Stomach smooth muscle (tissue), 2 donors: ENCODE measurements around the gene BEGAIN.

Experiments
- H3K27ac ChIP-seq: one replicate; pipeline ENCODE4 v1.7.0; 2013; ENCODE audit warnings: mild to moderate bottlenecking, low read length, inconsistent platforms
- H3K27me3 ChIP-seq, 2 donors: one replicate each; pipeline ENCODE4 v1.7.0; 2013; ENCODE audit warnings: low read length in 2 of 2; ENCODE audit not compliant: insufficient read depth in 2 of 2, control insufficient read depth in 1 of 2
- H3K36me3 ChIP-seq, 2 donors: one replicate each; pipeline ENCODE4 v1.7.0; 2013; ENCODE audit warnings: low read length in 2 of 2; ENCODE audit not compliant: control insufficient read depth in 2 of 2, insufficient read depth in 2 of 2
- H3K4me1 ChIP-seq: one replicate; pipeline ENCODE4 v1.7.0; 2013; ENCODE audit warnings: low read length; ENCODE audit not compliant: control insufficient read depth, insufficient read depth
- H3K4me3 ChIP-seq, 2 donors: one replicate each; pipeline ENCODE4 v1.7.0; 2013; ENCODE audit warnings: low read length in 2 of 2
- H3K9ac ChIP-seq, 2 donors: one replicate each; pipeline ENCODE4 v1.7.0; 2013; ENCODE audit warnings: low read length in 2 of 2, mild to moderate bottlenecking in 1 of 2
- H3K9me3 ChIP-seq, 2 donors: one replicate each; pipeline ENCODE4 v1.7.0; 2013; ENCODE audit warnings: low read length in 2 of 2; ENCODE audit not compliant: control insufficient read depth in 2 of 2
- donor health status: healthy.
- donor health status: Pancreatic carcinoma.

Gene BEGAIN

DNA sequence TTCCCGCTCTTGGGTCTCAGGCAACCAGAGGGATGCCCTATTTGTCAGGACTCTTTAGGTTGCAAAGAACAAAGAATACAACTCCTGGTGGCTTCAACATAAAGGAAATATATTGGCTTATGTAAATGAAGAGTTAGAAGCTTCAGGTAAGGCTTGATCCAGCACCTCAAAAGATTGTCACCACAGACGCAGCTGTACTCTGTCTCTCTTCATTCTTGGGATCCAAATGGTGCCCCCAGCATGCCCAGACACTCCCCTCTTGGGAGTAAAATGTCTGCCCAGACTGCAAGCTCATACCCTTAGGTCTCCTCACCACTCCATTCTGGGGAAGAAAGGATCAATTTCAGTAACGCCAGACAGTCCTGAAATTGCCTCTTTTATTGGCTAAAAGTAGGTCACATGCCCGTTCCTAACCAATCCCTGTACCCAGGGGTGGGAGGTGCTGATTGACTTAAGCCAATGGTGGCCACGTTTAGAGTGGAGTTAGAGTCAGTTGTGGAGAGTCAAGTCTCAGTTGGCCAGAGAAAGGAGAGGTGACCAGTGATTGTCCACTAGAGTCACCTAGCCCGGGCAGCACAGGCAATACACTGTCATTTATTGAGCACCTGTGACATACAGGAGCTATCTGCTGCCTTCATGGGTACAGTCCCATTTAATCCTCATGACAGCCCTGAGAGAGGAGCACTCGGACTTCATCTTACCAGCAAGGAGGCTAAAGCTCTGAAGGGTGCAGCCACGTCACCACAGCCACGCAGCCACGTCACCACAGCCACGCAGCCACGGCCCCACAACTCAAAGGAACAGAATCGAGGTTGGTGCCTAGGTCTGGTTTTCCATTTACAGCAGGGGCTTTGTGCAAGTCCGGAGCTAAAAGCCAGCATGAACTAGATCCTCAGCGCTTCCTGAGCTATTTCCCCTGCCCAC is 19.7 kb upstream of the BEGAIN start:
- Histone ChIP-seq H3K9me3 (peaks cover 5% of the 10 kb centered on the region in 2 donors), H3K36me3 (no peaks in the 10 kb centered on the region), H3K4me1 (no peaks in the 10 kb centered on the region), H3K9ac (no peak overlapping the region), H3K27ac (no peak overlapping the region), H3K27me3 (peaks cover 3 to 10% of the 10 kb centered on the region in 2 donors), H3K4me3 (no peak overlapping the region)

DNA sequence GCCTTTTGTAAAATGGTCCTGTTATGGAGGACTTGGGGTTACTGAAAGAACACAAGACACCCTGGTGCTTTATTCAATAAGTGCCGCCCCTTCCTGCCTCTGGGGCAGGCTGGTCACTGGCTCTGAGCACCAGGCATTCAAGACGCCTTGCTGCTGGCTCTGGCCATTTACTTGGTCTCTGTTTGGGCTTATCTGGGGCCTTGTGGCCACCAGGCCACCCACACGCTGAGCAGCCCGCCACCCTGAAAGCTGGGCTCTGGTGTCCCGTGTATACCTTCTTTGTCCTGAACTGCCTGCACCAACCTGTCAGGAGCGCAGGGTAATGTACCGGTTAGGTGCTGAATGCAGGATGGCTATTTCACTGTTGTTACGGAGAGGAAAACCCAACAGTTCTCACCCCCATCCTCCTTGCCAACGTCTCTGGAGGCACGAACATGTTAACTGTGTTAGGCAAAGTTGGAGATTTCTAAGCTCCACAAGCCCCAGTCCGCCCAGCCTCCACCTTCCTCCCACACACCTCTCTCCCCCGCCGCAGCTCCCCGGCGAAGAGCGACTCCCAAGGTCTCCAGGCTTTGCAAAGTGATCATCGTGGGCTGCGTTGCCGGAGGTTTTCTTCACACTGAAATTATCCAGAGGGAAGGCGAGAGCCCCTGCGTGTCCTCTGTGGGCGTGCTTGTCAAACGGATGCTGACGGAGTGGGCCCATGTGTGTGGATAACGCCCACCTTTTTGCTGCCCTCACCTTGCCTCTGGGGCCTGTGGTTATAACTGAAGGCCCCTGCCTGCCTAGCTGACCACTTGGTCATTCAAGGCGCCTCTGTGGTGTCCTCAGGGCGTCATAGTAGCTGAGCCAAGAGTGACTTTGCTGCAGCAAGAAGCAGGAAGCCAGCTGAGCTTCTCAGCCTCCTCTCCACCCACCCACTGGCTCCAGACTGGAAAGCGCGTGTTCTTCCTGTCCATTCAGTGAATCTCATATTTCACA is 18.8 kb upstream of the BEGAIN start:
- H3K27me3 ChIP-seq = peaks cover 3 to 10% of the 10 kb centered on the region in 2 donors
- no peak overlapping the region for H3K9ac ChIP-seq
- no peak overlapping the region for H3K4me3 ChIP-seq
- no peak overlapping the region for H3K27ac ChIP-seq
- H3K36me3 ChIP-seq = no peaks in the 10 kb centered on the region
- H3K9me3 ChIP-seq = peaks cover 5% of the 10 kb centered on the region in 2 donors
- no peaks in the 10 kb centered on the region for H3K4me1 ChIP-seq

DNA sequence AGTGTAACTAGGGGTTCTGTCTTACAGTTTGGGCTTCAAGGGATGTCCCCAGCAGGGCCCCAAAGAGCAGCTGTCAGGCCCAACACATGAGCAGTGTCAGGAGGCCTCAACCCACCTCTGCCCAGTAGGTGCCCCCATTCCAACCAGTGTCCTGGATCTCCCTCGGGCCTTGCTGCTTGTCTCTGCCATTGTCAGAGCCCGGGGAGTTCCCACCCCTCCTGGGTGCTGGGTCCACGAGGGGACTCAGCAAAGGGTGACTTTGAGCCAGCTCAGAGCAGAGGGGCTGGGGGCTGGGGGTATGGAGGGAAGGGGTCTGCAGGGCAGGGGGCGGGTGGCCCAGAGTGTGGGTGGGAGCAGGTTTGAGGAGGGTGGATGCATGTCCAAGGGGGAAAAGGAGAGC is 18.0 kb upstream of the BEGAIN start:
- no peaks in the 10 kb centered on the region for H3K36me3 ChIP-seq
- H3K4me3 ChIP-seq = no peak overlapping the region
- peaks cover 5% of the 10 kb centered on the region in 2 donors for H3K9me3 ChIP-seq
- no peak overlapping the region for H3K27ac ChIP-seq
- H3K4me1 ChIP-seq = no peaks in the 10 kb centered on the region
- H3K27me3 ChIP-seq = peaks cover 3 to 10% of the 10 kb centered on the region in 2 donors
- H3K9ac ChIP-seq = no peak overlapping the region

DNA sequence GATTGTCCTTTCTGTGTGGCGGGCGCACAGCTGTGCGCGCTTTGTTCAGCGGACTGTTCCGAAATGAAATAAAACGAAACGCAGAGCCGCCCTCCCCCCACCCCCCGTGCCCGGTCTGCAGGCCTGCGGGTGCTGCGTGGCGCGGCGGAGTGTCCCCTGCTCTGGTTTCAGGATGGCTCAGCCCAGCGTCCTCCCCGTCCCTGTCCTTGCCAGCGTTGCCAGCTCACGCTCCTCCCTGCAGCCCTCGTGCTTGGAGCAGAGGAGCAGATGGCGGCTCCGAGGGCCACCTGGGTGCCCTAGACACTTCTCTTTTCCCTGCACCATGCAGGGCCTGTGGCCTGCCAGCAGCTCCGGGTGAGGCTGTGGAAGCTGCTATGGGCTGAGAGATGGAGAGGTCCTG is 17.5 kb upstream of the BEGAIN start:
- Histone ChIP-seq H3K36me3 (no peaks in the 10 kb centered on the region), H3K27me3 (peaks cover 3 to 10% of the 10 kb centered on the region in 2 donors), H3K4me3 (no peak overlapping the region)

DNA sequence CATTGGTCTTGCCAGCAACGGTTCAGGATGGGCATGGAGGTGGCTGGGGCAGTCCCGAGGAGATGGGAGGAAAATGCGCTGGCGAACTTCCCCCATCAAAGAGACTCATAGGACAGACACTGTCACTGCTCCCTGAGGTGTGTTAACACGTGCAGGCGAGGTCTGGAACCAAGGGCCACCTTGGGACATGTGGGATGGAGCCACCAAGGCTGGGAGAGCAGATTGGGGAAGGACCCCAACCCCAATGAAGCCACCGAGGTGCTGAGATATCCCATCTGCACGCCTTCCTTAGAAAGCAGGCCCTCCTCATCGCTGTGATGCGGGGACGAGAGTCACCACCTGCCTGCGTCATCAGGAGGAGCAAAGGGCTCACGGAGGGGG is 16.9 kb upstream of the BEGAIN start:
- H3K4me1 ChIP-seq = no peaks in the 10 kb centered on the region
- peaks cover 3 to 10% of the 10 kb centered on the region in 2 donors for H3K27me3 ChIP-seq
- H3K36me3 ChIP-seq = no peaks in the 10 kb centered on the region
- no peak overlapping the region for H3K4me3 ChIP-seq
- no peak overlapping the region for H3K9ac ChIP-seq
- no peak overlapping the region for H3K27ac ChIP-seq
- H3K9me3 ChIP-seq = peaks cover 5% of the 10 kb centered on the region in 2 donors

More for the DNA sequence above, 17.5 kb upstream of the BEGAIN start:
- peaks cover 5% of the 10 kb centered on the region in 2 donors for H3K9me3 ChIP-seq
- no peak overlapping the region for H3K27ac ChIP-seq
- H3K4me1 ChIP-seq = no peaks in the 10 kb centered on the region
- no peak overlapping the region for H3K9ac ChIP-seq

DNA sequence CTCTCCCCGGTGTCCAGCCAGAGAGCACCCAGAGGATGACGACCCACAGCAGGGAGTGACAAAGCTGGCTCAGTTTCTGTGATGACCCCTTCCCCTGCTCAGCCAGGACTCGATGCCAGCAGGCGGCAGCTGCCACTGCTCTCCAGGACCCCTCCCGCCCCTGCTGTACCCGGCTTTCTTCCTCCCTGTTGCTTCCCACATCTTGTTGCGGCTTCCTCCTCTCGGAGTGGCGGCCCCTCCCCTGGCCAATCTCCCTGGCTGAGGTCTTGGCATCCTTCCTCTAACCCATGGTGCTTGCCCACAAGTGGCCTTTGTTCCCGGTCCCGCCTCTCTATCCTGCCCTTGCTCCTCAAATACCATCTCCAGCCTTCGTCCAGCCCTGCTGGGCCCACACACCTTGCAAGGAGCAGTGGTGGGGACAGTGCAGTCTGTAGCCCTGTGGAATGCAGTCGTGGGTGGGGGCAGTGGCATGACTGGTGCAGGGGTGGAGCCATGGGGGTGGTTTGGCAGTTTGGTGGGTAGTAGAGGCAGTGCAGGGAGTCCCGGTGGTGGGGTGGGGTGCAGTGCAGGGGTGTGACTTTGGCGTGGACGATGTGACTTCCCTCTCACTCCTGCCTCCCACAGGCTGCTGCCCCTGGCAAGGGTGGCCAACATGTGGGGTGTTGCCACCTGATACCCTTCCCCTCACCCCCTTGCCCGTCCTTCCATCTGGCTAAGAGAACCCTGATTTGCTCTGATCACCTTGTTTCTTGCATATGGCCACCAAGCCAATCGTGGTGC is 16.3 kb upstream of the BEGAIN start:
- Histone ChIP-seq H3K27me3 (peaks cover 0 to 10% of the 10 kb centered on the region in 2 donors), H3K9me3 (peaks cover 5% of the 10 kb centered on the region in 2 donors), H3K9ac (no peak overlapping the region), H3K4me1 (no peaks in the 10 kb centered on the region), H3K4me3 (no peak overlapping the region), H3K27ac (no peak overlapping the region), H3K36me3 (no peaks in the 10 kb centered on the region)

DNA sequence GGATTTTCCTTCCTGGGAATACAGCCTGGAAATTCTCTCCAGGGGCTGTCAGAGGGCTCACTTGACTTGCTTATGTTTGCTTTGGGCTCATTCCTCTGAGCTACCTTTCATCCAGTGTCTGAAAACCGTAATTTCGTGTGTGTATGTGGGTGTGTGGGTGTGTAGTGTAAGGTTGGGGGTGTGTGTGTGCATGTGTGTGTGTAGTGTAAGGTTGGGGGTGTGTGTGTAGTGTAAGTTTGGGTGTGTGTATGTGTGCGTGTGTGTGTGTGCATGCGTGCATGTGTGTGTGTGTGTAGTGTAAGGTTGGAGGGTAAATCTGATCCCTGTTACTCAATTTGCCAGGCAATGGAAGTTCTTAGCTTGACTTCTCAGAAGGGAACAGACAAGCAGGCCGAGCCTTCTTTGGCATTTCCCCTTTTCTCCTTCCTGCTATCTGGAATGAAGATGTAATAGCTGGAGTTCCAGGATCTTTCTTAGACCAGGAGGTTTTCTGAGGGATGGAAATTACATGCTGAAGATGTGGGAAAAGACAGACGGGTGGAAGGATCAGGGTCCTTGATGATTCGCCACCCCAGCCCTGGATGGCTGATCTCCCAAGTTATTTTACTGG is 15.5 kb upstream of the BEGAIN start:
- Histone ChIP-seq H3K27ac (no peak overlapping the region), H3K4me1 (no peaks in the 10 kb centered on the region), H3K9ac (no peak overlapping the region)

DNA sequence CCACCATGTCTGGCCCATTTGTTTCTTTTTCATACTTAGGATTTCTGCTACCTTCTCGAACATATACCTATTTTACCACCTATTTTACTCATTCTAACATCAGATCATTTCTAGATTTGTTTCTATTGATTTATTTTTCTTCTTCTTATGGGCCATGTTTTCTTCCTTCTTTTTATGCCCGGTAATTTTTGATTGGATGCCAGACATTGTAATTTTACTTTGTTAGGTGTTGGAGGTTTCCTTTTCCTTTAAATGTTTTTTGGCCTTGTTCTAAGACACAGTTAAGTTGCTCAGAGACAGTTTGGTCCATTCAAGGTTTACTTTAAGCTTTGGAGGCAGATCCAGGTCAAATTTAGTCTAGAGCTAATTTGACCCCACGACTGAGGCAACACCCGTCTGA is 14.7 kb upstream of the BEGAIN start:
- Histone ChIP-seq H3K9ac (no peak overlapping the region), H3K36me3 (no peaks in the 10 kb centered on the region), H3K4me3 (no peak overlapping the region), H3K27me3 (peaks cover 2 to 8% of the 10 kb centered on the region in 2 donors), H3K27ac (no peak overlapping the region), H3K9me3 (peaks cover 5% of the 10 kb centered on the region in 2 donors), H3K4me1 (no peaks in the 10 kb centered on the region)

More for the DNA sequence above, 15.5 kb upstream of the BEGAIN start:
- Histone ChIP-seq H3K9me3 (peaks cover 5% of the 10 kb centered on the region in 2 donors), H3K36me3 (no peaks in the 10 kb centered on the region), H3K27me3 (peaks cover 2 to 10% of the 10 kb centered on the region in 2 donors), H3K4me3 (no peak overlapping the region)

DNA sequence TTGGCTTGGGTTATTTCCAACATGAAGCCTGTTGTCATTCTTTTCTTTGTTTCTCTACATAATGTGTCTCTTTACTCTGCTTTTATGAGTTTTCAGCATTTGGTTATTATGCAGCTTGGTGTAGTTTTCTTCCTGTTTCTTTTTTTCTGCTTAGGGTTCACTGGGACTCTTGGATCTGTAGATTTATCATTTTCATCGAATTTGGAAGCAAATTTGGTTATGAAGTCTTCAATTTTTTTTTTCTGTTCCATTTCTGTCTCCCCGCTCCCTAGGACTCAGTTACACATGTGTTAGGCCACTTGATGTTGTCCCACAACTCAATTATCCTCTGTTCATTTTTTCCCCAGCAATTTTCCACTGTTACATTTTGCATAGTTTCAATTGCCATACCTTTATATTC is 13.8 kb upstream of the BEGAIN start:
- H3K27ac ChIP-seq = no peak overlapping the region
- no peak overlapping the region for H3K4me3 ChIP-seq
- H3K4me1 ChIP-seq = no peaks in the 10 kb centered on the region
- peaks cover 2 to 8% of the 10 kb centered on the region in 2 donors for H3K27me3 ChIP-seq
- H3K9ac ChIP-seq = no peak overlapping the region
- H3K36me3 ChIP-seq = no peaks in the 10 kb centered on the region
- peaks cover 5% of the 10 kb centered on the region in 2 donors for H3K9me3 ChIP-seq

DNA sequence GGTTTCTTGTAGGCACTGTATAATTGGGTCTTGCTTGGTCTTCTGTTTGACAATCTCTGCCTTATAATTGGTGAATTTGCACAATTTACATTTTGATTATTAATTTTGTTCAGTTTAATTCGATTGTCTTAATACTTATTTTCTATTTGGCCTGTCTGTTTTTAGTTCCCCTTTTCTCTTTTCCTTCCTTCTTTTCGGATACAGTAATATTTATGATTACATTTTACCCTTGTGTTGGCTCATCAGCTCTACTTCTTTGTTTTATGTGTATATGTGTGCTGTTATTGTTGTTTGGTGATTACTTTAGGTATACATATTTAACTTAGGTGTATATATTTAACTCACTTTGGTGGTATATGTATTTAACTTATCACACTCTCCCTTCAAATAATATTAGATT is 12.8 kb upstream of the BEGAIN start:
- H3K9me3 ChIP-seq = peaks cover 5% of the 10 kb centered on the region in 2 donors
- no peak overlapping the region for H3K4me3 ChIP-seq
- H3K36me3 ChIP-seq = no peaks in the 10 kb centered on the region
- no peak overlapping the region for H3K9ac ChIP-seq
- H3K4me1 ChIP-seq = no peaks in the 10 kb centered on the region
- peaks cover 2 to 5% of the 10 kb centered on the region in 2 donors for H3K27me3 ChIP-seq
- no peak overlapping the region for H3K27ac ChIP-seq
